ENCODE data around the gene PANK4.

The PANK4 gene

DNA sequence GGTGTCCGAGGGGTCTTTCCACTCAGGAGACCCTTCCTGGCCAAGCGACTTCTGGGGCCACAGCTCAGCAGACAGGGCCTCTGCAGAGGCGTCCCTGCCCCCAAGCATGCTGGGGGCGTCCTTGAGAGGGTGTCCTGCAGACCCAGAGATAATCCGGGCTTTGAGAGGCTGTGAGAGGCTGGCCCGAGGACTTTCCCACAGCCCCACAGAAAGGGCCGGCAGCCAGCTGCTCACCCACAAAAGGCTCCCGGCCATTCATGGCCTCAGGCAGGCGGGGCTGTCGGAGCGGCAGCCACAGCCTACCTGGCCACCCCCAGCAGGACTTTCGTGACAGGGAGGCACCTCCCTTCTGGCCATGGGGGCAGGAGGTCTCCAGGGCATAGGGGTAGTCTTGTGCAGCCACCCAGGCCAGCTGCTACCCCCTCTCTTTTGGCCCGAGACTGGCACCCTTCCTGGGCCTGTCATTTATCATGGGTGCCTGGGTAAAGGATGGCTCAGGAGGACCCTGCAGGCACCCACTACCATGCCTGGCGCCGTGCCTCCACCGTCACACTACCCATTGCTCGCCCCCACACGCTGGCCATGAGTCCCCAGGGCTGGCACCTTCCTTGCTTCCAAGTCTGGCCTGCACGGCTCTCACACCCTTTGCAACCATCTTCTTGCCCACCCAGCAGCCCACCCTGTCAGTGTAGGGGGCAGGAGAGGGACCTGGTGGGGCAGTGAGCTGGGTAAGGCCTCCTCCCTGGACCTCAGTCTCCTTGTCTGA lies 18.7 kb upstream of the PANK4 start:
- DNase-seq (ENCODE audit: low spot score), result peak; percentile 88

DNA sequence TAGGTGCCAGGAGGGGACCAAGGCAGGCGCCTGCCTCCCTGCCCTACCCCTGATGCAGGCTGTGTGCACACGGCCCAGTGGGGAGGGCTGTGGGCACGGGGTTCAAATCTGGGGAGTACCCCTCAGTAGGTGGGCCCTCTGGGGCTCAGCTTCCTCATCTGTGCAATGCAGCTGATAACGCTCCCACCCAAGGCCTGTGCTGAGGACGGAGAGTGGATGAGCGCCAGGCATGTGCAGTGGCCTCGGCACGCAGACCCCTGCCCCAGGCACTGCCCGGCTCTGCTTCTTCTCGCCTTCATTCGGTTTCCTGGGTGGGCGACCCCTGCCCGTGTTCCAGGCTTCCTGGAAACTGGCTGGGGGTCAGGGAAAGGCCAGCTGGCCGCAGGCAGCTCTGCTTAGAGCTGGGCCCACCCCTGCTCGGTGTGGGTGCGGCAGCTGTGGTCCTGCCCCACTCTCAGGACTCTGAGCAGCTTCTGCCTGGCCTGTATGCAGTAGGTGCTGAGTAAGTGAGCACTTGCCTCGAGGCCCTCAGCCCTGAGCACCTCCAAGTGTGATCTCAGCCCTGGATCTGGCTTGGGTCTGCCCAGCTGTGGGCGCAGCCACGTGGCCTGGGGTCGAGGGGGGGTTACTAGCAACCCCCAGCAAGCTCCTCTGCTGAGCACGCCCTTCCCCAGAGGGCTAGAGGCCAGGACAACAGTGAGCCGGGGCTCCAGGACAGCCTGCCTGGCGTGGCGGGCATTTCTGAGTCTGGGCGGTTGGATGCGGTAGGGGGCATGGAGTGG lies 17.9 kb upstream of the PANK4 start:
- peak; percentile 73 for DNase-seq (ENCODE audit: low spot score)

DNA sequence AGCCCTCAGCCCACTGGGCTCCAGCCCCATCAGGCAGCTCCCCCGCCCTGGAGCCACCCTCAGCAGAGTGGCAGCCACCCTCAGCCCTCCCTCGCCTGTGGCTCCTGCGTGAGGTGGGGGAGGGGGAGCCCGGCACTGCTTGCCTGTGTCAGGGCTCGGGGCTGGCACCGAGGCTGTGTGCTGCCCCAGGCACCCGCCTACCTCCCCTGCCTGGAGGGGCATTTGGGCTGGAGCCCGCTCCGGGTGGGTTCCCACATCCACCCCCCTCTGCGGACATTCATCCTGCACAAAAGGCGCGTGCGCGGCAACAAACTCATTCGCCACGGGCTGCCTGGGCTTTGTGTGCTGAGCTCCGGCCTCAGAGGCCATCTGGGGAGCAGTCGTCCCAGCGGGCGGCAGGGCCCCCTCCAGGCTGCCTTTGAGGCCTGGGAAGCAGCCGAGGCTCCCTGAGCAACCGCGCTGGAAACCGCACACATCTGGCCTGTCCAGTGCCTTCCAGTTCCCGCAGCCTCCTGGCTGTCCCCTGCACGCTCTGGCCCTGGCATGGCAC lies 17.2 kb upstream of the PANK4 start:
- DNase-seq (ENCODE audit: low spot score), result peak; percentile 86

DNA sequence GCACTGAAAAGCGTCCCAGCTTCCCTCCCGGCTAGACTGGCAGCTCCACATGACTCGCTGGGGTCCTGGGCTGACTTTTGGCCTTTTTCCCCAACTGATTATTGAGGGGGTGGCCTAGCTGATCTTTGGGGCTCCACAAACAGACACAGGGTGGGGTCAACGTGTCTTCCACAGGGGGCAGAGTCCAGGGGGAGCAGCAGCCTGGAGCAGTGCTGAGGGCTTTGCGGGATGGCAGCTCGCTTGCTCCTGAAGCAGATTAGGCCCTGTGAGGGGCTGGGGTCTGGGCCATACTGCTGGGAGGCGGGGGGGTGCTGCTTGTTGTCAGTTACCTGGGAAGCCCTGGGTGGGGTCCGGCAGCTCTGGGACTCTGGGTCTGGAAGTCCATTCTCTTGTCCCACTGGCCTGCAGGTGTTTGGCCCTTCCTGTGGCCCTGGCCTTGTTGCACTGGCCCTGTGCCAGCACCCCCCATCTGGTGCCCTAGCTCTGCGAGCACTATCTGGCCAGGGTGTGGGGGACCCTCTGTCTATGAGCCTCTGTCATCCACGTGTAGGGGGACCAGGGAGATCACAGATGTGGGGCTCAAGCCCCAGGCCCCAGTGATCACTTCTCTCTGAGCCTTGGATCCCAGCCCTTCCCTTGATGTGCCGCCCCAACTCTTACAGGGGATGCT lies 16.0 kb upstream of the PANK4 start:
- DNase-seq (ENCODE audit: low spot score), result no peak

DNA sequence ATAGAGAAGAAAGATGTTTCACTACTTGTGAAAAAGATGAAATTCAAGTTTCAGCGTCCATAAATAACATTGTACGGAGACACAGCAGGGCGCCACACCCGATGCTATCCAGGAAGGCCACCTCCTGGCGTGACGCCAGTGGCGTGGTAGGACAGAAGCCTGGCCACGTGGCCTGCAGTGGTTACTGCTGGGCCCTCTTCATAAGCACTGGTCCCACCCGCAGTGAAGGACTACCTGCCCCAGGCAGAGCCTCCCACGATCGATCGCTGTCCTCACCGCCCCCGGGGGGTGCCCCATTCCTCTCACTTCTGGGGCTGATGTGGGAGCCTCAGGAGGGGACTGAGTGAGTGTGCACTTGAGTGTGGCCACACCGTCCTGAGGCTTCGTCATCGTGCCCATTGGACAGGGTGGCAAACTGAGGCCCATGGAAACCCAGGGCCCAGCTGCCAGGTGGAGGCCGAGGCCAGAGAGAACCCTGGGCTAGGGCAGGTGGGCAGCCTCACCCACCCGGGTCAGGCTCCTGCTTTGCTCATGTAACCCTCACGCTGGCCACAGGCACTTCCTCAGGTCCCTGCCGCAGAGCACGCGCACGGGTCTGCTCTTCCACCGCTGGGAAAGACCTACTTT lies 15.3 kb upstream of the PANK4 start:
- no peak for DNase-seq (ENCODE audit: low spot score)

DNA sequence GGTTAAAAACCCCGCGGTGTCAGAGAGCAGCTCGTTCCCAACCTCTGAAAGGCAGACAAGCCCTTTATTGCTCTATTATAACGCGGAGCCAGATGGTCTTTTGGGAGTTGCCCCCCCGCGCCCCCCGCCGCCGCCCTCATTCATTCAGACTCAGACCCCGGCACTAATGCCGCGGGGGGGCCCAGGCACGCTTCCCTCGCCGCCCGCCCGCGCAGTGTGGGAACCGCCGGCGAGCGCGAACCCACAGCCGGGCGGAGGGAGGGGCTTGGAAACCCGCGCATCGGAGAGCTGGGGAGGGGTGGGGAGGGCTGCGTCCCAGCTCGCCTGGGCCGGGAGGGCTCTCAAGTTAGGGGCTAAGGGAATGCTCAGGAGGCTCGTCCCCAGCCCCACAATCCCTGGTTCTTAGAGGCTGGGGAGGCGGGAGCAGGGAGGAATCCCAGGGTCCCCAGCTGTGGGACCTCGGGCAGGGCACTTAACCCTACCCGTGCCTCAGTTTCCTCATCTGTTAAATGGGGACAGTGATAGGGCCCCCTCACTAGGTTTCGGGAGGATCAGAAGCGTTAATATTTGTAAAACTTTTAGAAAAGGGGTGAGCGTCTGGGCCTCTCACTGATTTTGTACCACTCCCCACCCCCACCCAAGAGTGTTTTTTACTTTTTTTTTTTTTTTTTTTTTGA lies 14.6 kb upstream of the PANK4 start:
- peak; percentile 92 for DNase-seq (ENCODE audit: low spot score)

DNA sequence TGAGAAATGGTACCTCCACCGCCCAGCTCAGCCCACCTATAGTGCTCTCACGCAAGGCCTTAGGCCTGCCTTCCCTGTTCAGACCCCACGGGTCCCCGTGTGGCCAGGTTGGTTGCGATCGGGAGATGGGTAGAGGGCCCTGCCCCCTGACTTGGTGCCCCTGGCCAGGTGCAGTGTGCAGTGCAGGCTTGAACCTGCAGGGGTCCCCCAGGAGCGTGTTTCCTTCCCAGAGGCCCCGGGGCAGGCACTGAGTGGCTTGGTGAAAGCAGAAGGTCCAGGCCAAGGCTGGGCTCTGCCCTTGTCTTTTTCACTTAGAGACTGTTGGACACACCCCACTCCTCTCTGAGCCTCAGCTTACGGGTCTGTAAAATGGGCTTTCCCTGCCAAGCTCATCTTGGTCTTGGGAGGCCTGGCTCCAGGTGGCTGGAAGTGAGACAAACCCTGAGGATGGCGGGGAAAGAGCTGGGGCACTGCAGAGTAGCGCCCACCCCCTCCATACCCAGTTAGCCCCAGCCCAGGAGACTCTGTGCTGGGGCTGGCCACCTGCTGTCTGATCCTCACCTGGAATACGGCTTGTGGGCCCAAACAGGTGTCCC lies 13.0 kb upstream of the PANK4 start:
- no peak for DNase-seq (ENCODE audit: low spot score)

DNA sequence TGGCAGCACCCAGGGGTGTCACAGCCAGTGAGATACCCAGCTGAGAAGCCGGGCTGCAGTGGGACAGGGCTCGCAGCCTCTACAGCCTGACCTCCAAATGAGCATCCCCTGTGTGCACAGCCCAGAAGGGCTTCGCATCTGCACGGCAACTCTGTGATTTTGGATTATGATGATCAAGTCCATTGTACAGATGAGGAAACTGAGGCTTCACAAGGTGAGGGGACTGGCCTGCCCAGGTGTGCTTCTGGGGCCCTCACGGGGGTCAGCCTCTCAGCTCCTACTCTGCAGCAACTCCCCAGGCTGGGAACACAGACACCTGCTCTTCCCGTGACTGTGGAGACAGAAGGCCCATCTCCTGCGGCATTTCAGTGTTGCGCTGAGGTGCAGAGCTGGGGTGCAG lies 12.5 kb upstream of the PANK4 start:
- DNase-seq (ENCODE audit: low spot score), result no peak

DNA sequence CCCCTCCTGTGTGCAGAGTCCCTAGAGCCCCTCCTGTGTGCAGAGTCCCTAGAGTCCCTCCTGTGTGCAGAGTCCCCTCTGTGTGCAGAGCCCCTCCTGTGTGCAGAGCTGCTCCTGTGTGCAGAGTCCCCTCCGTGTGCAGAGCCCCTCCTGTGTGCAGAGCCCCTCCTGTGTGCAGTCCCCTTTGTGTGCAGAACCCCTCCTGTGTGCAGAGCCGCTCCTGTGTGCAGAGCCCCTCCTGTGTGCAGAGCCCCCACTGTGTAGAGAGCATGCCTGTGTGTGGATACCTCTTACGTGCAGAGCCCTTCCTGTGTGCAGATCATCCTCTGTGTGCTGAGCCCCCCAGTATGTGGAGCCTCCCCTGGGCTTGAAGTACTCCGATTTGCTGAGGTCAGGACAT lies 12.0 kb upstream of the PANK4 start:
- no peak for DNase-seq (ENCODE audit: low spot score)

DNA sequence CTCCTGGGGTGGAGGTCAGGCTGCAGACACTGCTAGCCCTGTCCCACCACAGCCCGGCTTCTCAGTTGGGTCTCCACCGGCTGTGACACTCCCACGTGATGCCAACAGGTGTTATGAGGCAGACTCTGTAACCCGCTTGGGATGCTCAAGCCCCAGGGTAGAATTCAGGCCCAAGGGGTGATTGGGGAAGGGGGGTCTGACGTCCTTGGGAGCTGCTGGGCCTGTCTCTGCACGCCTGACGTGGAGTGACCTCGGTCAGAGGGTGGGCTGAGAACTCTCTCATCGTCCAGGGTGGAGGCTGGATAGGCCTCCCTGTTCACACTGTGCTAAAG lies 11.4 kb upstream of the PANK4 start:
- DNase-seq (ENCODE audit: low spot score), result no peak

DNA sequence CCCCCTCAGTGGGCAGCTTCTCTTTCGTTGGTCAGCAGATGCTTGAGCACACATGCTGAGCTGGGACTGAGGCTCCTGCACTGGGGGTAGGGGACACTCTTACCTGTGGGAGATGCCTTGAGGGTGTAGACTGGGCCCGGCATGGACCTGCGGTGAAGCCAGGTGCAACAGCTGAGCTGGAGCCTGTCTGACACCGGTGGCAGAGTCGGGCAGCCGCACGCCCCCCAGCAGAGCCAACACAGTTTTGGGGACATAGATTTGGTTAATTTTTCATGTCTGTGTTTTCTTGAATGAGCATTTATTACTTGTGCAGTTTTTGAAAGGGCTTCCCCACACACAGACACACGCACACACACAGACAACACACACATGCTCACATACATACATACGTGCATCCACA lies 9.6 kb upstream of the PANK4 start:
- no peak for DNase-seq (ENCODE audit: low spot score)

DNA sequence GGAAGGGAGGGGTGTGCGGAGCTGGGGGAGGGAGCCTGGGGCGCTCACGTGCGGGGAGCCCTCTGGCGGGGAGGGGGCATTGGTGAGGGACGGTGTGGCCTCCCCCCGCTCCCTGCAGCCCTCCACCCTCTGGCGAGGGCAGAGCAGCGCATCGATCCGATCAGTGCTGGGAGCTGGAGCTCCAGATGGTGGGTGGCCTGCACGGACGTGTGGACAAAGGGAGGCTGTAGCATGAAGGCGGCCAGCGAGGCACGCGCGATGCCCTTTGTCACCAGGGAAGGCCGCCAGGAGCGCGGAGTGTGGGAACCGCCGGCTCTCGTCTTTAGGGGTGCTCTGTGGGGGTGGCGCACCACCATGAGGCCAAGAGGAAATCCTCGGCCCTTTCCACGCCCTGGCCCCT lies 9.1 kb upstream of the PANK4 start:
- DNase-seq (ENCODE audit: low spot score), result peak; percentile 76

DNA sequence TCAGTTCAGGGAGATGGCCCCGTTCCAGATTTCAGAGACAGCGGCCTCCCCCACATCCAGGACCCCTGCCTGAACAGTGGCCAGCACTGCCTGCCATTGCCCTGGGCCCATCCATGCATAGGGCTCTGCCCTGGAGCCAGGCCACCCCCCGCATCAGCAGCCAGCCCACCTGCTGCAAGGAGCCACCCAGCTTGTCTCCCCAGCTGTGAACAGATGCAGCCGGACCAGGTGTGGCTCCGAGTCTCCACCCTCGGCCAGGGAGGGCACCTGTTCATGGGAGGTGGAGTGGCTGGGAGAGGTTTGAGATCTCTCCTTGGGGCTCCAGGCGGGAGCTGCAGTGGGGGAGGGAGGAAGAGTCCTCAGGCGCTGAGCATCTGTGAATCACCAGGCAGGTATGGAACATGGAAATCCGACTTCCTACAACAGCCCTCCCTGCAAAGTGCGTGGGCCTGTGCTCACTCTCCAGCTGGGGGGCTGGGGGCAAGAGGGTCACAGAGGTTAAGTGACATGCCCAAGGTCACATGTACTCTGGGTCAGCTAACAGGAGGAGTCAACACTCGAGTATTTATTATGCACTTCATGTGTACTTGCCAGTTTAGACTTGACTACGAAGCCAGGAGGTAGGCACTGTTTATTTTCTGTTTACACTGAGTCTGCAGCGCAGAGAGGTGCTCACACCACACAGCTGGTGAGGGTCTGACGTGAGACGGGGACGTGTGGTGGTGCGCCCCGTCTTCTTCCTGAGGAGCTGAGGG lies 8.5 kb upstream of the PANK4 start:
- DNase-seq (ENCODE audit: low spot score), result no peak

DNA sequence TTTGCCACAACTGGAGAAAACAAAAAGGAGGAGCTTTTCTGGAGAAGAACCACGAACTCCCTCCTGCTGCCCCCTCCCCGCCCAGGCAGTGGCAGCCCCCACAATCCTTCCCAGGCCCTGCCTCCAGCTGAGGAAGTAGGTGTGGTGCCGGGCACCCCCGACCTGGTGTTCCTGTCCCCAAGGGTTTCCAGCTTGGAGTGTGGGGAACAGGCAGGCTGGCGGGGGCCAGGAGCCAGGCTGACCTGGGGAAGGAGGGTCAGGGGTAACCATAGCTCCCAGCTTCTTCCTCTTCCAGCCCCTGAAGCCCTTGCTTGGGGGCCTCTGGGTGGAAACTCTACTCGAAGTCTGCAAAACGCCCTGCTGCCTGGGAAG lies 7.9 kb upstream of the PANK4 start:
- no peak for DNase-seq (ENCODE audit: low spot score)

DNA sequence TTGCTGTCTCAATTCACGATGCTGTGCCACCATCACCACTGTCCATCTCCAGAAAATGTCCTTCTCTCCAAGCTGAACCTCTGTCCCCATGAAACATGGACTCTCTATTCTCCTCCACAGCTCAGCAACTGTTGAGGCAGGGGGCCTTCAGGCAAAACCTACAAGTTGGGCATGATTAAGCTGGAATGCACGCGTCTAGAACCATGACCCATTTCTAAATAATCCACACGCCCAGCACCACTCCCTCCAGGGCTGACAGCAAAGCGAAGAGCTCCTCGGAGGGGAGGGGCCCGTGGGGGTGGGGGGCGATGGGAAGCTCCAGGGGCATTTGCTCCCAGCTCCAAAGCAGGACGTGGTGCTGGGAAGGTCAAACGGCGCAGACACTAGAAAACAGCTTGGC lies 7.0 kb upstream of the PANK4 start:
- no peak for DNase-seq (ENCODE audit: low spot score)

DNA sequence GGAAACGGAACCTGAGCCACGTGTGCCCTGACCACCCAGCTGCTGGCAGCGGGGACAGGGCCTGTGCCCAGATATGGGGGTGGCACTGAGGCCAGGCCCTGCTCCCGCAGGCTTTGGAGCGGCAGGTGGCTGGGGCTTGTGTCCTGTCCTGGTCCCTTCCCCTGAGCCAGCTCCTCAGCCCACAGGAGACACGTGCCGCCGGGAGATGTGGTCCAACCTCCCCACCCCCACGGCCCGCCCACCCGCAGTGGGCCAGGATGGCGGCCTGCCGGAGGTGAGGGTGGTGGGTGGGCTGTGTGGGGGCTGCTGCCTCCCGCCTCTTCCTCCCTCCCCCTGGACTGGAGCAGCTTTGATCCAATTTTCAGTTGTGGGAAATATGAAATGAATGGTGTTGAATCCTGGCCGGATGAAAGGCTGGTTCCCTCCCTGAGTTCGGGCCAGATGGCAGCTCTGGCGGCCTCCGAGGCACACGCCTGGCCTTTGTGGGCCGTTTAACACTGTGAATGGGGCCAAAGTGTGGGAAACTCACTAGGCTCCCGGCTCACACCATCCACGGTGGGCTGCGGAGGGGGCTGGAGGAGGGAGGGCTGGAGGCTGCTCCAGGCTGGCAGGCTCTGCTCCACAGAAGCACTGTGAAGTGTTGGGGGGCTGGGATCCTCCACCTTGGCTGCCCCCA lies 6.2 kb upstream of the PANK4 start:
- no peak for DNase-seq (ENCODE audit: low spot score)

DNA sequence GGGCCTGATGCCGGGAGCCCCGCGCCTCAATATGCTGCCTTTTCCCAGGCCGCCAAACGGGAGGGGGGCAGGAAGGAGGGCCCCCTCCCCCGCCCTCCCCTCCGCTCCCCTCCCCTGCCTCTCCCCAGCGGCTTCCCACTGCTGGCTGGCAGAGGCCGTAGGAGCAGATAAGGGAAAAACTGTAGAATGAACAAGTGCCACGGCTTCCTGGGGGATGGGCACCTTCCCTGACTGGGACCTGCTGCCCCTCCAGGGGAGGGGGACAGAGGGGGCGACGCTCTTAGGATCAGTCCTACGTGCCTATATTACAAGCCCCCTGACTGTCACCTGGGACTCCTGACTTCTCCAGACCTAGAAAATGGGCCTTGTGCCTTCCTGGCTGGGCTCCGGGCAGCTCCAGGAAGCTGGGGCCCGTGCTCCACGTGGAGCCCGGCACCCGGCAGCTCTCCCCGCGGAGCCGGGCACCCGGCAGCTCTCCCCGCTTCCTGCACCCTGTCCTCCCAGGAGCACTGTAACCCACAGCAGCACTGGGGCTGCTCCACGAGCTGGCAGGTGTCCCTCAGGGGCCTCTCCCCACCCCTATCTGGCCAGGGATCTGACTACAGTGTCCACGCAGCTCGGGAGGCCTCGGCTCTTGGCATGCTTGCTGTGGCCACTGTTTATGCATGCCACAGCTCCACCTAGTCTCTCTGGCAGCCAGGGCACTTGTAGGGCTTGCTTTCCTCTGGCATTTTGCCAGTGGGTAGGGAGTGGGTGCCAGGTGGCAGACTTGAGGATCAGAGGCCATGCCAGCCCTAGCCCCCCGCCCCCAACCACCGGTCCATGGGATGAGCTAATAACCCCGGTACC lies 4.3 kb upstream of the PANK4 start:
- no peak for DNase-seq (ENCODE audit: low spot score)

DNA sequence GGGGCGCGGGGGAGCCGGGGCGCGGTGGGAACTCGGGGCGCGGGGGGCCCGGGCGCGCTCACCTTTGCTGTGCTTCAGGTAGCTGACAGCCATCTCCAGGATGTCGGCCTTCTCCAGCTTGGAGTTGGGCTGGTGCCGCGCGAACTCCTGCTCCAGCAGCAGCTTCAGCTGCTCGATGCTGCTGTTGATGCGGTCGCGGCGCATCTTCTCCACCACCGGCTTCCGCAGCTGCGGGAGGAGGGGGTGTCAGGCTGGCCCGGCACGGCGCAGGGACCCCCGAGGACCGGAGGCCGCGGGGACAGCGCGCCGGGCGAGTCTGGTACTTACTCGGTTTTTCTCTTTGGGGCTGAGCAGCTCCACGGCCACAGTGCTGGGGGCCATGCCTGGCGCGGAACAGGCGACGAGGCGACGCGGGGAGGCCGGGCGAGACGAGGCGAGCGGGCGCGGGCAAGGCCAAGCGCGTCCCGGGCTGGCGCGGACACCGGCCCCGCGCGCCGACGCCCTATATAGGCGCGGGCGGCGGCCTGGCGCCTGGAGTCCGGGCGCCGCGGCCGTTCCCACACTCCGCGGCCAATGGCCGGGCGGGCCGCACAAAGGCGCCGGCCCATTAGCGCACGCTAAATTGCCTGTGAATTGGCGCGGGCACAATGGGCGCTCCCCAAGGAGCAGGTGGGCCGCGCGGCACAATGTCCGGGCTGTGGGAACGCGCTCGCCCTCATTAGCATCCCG lies 3.6 kb upstream of the PANK4 start, which contains the start of gene HES5:
Gene HES5 (minus strand): TSS at position 480 of the 729 bp plus-strand sequence. CDS start 99 bp downstream, at position 381.
- peak; percentile 90 for DNase-seq (ENCODE audit: low spot score)
